Measurements from ENCODE around the gene DNMT3B. TPM values are rescaled to one million over a fixed set of nuclear protein-coding genes. Genes with fewer than 3 reads are reported as not detected.
"Not testable (repeated sequence)": the region's sequence is repeated elsewhere in the genome, so short reads cannot be mapped to it uniquely, and the experiment has no call there.

The DNMT3B gene
- total RNA-seq, 4 donors from 2014 or later = 0.26 to 5.0 (median 1.2) TPM

DNA sequence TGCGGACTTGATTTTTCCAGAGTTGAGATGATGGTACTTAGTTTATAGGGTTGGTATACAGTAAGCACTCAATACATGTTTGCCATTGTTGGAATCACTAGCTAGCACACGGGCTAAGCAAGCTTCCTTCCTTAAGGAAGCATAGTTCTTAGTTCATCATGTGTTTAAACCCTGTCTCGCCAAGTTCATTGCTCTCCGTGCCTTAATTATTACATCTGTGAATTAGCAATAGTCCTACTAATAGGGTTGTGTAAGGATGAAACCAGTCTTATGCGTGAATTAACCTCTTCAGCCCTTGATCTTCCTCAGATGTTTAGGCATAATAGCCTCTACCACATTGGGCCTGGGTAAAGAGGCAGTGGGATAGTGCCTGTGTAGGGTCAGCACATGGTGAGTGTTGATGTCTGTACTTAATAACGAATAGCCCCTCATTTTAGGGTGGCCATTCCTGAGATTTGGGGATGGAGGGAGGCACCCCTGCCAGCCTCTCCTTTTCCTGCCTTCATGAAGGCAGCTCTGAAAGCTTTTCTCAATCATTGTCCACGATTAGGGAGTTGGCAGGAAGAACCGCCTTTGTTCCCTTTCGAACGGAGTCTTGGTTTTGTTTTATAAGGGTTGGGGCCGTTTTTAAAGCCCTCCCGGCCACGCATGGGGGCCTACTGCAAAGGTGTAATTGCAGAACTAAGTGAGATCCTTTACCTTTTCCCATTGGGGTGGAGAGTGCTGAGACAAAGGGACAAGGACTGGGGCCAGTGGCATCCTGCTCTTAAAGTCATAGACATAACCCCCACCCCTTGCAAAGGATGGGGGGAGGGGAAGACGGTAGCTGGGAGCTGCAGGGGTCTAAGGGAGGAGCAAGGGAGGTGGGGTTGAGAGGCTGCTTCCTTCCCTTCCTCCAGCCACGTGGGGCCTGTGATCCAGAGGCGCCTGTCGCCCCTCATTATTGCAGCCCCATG lies 2.1 kb downstream of the DNMT3B start:
- no peak for TF ChIP-seq POLR2A (IDR thresholded peaks at IDR 0.05)
- TF ChIP-seq CTCF (IDR thresholded peaks at IDR 0.05) = no peak
- Histone ChIP-seq H3K4me1 (peaks cover 0 to 4% of the 10 kb centered on the region in 2 donors), H3K9me3 (no peaks in the 10 kb centered on the region), H3K27me3 (no peaks in the 10 kb centered on the region), H3K4me3 (no peak overlapping the region), H3K36me3 (no peaks in the 10 kb centered on the region), H3K27ac (no peak overlapping the region)
- DNase-seq = no peak
- intact Hi-C loops (cut with DNase I; ENCODE audit: low total_unique reads) = no loop called here

- H3K27me3 ChIP-seq; H3K27ac ChIP-seq; intact Hi-C loops (cut with DNase I; ENCODE audit: low total_unique reads); H3K4me3 ChIP-seq; H3K9me3 ChIP-seq; H3K4me1 ChIP-seq; H3K36me3 ChIP-seq; DNase-seq: not testable (repeated sequence)
Measured at GRCh38 chr20:32765230-32765875, 3.2 kb downstream of the DNMT3B start.

- H3K9me3 ChIP-seq = no peaks in the 10 kb centered on the region
Measured at GRCh38 chr20:32767418-32768198, 5.4 kb downstream of the DNMT3B start.

GRCh38 chr20:32772046-32772445 lies 9.9 kb downstream of the DNMT3B start:
- Histone ChIP-seq H3K36me3 (no peaks in the 10 kb centered on the region), H3K4me3 (no peak overlapping the region), H3K9me3 (no peaks in the 10 kb centered on the region), H3K27ac (no peak overlapping the region), H3K27me3 (no peaks in the 10 kb centered on the region), H3K4me1 (no peaks in the 10 kb centered on the region)
- no peak for DNase-seq
- TF ChIP-seq POLR2A (IDR thresholded peaks at IDR 0.05) = no peak
- no peak for TF ChIP-seq CTCF (IDR thresholded peaks at IDR 0.05)
- intact Hi-C loops (cut with DNase I; ENCODE audit: low total_unique reads) = no loop called here

More at GRCh38 chr20:32767418-32768198, 5.4 kb downstream of the DNMT3B start:
- Histone ChIP-seq H3K4me3 (no peak overlapping the region), H3K27ac (no peak overlapping the region), H3K4me1 (peaks cover 0 to 4% of the 10 kb centered on the region in 2 donors), H3K27me3 (no peaks in the 10 kb centered on the region), H3K36me3 (no peaks in the 10 kb centered on the region)
- DNase-seq = no peak
- no peak for TF ChIP-seq CTCF (IDR thresholded peaks at IDR 0.05)
- no peak for TF ChIP-seq POLR2A (IDR thresholded peaks at IDR 0.05)
- intact Hi-C loops (cut with DNase I; ENCODE audit: low total_unique reads) = no loop called here

DNA sequence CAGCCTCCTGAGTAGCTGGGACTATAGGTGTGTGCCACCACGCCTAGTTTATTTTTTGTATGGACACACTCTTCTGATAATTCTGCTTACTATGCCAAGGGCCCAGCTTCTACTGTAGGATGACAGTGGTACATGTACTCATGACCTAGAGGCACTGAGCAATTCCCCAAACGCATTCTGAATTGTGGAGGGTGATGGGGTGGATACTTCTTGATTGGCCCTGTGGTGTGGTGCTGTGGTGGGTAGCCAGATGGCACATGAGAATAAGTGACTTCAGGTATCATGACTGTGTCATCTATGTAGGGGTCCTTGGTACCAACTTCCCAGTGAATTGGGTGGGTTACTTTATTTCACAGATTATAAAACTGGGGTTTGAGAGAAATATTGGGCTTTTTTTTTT lies 11.0 kb downstream of the DNMT3B start:
- TF ChIP-seq POLR2A (IDR thresholded peaks at IDR 0.05) (no peak), CTCF (IDR thresholded peaks at IDR 0.05) (no peak)
- intact Hi-C loops (cut with DNase I; ENCODE audit: low total_unique reads) = no loop called here
- no peak for DNase-seq

More for the DNA sequence above, 11.0 kb downstream of the DNMT3B start:
- H3K36me3 ChIP-seq = no peaks in the 10 kb centered on the region
- H3K4me1 ChIP-seq = no peaks in the 10 kb centered on the region
- H3K27ac ChIP-seq = no peak overlapping the region
- H3K27me3 ChIP-seq = no peaks in the 10 kb centered on the region
- H3K9me3 ChIP-seq = no peaks in the 10 kb centered on the region
- H3K4me3 ChIP-seq = no peak overlapping the region

Data from uterus (tissue), 4 donors.